GM19455 (cell line): ENCODE measurements around the gene ATG16L2.
A peak's percentile ranks its signal among the peaks of the same experiment; 100 is the strongest.
"Not testable (repeated sequence)": the region's sequence is repeated elsewhere in the genome, so short reads cannot be mapped to it uniquely, and the experiment has no call there.

ENCODE experiments used
- ATAC-seq: cut with Tn5 transposase; IDR thresholded peaks from one replicate; pipeline ENCODE4 v1.9.1; 2021; ENCODE audit not compliant: unreplicated experiment

ATG16L2 gene

DNA sequence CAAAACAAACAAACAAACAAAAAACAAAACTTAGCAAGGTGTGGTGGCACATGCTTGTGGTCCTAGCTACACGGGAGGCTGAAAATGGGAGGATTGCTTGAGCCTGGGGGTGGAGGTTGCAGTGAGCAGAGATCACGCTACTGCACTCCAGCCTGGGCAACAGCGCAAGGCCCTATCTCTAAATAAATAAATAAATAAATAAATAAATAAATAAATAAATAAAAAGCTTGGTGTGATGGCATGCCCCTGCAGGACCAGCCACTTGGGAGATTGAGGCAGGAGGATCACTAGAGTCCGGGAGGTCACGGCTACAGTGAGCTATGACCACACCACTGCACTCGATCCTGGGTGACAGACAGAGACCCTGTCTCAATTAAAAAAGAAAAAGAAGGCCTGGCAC lies 11.4 kb upstream of the ATG16L2 start:
- ATAC-seq, result no peak

DNA sequence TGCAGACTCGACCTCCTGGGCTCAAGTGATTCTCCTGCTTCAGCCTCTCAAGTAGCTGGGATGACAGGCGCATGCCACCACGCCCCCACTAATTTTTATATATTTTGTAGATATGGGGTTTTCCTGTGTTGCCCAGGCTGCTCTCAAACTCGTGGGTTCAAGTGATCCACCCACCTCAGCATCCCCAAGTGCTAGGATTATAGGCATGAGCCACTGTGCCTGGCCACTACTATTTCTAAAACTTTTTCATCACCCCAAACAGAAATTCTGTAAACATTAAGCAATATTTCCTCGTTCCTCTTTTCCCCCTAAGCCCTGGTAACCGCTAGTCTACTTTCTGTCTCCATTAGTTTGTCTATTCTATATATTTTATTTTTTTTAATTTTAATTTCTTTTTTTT lies 9.0 kb upstream of the ATG16L2 start:
- no peak for ATAC-seq

DNA sequence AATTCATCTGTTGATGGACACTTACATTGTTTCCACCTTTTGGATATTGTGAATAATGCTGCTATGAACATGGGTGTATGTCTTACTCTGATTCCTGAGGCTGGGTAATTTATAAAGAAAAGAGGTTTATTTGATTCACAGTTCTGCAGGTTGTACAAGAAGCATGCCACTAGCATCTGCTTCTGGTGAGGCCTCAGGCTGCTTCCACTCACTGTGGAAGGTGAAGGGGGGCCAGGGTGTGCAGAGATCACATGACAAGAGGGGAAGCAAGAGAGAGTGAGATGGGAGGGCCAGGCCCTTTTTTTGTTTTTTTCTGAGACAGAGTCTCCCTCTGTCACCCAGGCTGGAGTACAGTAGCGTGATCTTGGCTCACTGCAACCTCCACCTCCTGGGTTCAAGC lies 7.8 kb upstream of the ATG16L2 start:
- not testable (repeated sequence) for ATAC-seq

DNA sequence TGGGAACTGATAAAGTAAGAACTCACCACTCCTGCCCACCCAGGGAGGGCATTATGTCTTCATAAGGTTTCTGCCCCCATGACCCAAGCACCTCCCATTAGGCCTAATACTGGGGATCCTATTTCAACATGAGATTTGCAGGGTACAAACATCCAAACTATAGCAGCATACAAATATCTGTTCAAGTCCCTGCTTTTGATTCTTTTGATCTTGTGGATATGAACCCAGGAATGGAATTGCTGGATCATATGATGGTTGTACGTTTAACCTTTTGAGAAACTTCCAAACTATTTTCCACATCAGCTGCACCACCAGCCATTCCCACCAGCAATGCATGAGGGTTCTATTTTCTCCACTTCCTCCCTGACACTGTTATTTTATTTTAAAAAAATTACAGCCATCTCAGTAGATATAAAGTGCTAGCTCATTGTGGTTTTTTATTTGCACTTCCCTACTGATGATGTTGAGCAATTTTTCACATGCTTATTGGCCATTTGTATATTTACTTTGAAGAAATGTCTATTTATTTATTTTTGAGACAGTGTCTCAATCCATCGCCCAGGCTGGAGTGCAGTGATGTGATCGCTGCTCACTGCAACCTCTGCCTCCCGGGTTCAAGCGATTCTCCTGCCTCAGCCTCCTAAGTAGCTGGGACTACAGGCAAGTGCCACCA lies 7.1 kb upstream of the ATG16L2 start:
- no peak for ATAC-seq

DNA sequence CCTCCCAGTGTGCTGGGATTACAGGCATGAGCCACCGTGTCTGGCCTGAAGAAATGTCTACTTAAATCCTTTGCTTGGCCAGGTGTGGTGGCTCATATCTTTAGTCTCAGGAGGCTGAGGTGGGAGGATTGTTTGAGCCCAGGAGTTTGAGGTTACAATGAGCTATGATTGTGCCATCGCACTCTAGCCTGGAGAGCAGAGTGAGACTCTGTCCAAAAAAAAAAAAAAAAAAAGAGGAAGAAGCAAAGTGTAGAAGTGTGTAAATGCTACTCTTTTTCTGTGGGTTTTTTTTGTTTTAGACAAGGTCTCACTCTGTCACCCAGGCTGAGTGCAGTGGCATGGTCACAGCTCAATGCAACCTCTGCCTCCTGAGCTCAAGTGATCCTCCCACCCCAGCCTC lies 6.4 kb upstream of the ATG16L2 start:
- no peak for ATAC-seq

DNA sequence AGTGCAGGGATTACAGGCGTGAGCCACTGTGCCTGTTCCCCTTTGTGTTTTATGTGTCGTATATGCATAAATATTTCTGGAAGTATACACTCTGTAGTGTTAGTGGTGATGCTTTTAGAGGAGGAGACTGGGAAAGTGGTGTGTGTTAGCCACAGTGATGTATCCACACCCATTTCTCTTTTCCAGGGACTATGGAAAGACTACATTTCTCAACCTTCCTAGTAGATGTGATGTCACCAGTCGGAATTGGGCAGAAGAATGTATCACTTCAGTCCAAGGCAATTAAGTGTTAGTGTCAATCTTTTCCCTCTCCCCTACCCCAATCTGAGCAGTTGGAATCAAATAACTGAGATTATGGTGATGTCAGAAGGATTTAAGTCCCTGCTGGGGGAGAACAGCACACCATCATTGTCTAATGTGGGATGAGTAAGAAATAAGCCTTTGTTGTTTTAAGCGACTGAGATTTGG lies 5.8 kb upstream of the ATG16L2 start:
- no peak for ATAC-seq

DNA sequence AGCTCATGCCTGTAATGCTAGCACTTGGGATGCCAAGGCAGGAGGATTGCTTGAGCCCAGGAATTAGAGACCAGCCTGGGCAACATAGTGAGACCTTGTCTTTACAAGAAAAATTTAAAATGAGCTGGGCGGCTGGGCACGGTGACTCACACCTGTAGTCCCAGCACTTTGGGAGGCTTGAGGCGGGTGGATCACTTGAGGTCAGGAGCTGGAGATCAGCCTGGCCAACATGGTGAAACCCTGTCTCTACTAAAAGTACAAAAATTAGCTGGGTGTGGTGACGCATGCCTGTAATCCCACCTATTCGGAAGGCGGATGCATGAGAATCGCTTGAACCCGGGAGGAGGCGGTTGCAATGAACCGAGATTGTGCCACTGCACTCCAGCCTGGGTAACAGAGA lies 2.5 kb upstream of the ATG16L2 start:
- ATAC-seq, result not testable (repeated sequence)

DNA sequence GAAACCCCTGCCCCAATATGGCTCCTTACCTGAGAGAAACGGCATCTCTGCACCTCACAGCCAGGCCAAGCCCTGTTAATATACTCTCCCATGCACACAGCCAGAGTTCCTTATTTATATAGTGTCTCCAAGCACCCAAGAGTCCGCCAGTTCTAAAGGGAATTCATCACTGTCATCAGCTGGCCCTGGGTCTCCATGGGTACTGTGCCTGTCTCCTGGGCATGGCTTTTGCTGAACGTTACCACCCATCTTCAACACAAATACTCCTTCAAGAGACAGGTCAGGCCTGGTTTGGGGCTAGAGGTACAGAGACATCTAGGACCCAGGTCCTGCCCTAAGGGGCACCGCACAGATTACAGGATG lies 1.6 kb upstream of the ATG16L2 start:
- ATAC-seq, result peak; percentile 13

DNA sequence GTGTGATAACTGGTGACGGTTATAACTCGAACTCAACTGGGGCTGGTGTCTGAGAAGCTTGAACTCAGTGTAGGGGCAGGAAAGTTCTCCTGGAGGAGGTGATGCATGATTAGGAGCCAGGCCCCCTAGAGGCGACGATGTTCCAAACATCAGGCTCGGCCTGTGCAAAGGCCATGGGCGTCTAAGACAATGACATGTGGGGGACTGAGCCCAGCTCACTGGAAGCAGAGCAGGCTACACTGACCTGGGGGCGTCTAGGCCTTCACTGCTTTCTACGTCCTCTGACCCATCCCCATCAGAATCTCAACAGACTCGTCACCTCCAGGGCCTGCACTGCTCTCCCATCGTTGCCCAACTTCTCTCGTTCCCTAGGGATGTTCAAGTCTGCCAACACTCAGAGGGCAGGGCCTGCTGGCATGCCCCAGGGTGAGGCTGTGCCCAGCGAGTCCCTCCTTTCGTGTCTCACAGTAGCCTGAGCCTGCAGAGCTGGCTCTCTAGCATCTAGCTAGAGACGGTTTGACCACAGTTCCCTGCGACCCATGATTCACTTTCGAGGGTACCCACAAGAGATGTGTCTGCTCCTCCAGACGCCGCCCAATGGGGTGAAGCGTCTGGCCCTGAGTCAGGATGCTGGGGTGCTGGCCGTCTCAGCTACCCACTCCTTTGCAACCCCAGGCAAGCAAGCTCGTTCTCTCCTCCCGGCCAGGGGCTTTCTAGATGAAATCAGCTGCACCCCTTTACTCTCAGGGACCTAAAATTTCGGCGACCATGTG lies 1.1 kb upstream of the ATG16L2 start:
- ATAC-seq, result peak; percentile 35

DNA sequence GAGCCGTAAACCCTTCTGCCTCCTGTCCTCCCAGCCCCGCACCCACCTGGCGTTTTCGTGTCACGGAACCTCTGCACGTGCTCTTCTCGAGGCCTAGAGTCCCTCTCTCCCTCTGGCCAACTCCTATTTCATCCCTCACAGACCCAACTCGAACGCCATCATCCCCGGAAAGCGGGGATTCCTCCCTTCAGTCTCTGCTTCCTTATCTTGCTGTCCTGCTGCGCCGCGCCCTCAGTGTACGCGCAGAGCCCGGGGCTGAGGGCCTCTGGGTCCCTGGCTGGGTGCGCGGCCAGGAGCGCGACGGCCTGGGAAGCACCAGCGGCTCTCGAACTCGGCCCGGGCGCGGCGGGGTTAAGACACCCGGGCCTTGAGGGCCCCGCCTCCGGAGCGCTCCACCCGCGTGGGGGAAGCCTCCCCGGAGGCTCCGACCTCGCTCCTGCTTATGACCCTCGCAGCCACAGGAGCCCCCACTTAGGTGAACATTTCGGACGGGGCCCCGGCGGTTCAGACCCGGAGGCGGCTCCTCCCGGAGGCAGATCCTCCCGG lies 398 bp upstream of the ATG16L2 start:
- ATAC-seq, result peak; percentile 47

DNA sequence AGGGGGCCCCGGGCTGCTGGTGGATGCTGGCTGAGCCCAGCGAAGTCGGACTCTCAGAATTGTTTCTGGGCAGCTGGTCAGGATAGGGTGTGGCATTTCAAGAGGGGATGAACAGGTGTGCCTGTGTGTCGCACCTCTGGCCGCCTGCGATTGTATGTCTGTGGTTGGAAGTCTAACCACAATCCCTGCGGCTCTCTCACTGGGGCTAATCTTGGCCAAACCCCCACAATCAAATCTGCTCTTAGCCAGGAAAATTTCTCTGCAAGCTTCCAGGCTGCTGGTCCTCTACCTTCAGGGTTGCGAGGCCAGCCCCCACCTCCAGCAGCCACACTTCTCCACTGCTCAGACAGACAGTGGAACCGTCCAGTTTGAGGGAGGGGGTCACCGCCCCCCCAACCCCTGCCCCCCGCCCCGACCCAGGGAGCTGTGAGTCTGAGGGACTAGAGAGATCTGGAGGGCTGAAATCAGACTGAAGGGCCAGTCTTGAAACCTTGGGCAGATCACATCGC lies 953 bp downstream of the ATG16L2 start:
- ATAC-seq, result peak; percentile 10

DNA sequence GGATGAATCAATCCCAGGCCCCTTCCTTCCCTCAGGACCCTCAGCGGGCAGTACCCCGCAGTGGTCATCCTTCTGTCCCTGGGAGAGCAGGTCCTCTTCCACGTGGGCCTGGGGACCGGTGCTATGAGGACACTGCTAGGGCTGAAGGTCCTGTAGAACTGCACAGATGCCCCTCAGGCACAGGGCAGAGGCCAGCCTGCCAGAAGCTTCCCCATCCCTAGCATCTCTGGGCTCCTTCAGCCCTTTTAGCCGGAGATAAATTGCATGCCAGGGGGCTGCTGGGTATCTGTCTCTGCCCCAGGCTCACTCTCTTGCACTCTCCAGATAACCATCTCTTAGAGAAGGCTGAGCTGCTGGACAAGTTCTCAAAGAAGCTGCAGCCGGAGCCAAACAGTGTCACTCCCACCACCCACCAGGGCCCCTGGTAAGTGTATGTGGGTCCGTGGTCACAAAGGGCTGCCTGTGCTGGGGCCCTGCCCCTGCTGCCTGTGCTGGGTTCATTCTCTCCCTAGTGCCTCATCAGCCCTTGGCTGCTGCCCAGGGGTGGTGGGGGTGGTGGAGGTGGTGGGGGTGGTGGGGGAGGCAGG lies 2.3 kb downstream of the ATG16L2 start:
- no peak for ATAC-seq

DNA sequence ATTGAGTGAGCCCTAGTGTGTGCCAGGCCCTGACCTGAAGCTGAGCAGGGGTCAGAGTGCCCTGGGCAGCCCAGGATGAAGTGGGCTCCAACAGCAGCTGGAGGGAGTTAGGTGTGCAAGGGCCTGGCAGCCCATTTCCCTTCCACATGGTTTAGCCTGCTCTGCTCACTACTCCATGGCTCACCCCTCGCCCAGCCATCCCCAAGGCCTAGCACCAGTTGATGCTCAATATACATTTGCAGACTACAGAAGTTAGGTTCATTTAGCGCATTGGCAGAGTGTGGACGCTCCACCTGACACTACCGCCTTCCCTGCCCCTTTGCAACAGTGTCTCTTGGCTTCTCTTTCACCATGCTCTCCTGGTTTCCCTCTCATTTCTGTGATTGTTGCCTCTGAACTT lies 3.8 kb downstream of the ATG16L2 start:
- ATAC-seq, result no peak

DNA sequence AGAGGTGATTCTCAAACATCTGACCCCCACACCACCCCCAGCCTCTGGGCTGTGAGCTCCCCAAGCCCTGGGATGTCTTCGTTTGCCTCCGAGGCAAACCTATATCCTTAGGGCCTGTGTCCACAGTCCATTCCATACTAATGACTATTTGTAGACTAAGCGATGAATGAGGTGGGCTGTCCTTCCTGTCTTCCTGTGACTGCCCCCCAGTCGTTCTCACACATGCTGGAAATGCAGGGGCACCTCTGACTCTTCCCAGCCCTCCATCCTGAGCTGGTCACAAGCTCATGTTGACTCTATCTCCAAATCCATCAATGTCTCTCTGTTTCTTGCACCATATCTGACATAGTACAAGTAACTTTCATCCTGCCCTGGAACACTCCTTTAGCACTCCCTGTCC lies 4.8 kb downstream of the ATG16L2 start:
- ATAC-seq, result no peak

DNA sequence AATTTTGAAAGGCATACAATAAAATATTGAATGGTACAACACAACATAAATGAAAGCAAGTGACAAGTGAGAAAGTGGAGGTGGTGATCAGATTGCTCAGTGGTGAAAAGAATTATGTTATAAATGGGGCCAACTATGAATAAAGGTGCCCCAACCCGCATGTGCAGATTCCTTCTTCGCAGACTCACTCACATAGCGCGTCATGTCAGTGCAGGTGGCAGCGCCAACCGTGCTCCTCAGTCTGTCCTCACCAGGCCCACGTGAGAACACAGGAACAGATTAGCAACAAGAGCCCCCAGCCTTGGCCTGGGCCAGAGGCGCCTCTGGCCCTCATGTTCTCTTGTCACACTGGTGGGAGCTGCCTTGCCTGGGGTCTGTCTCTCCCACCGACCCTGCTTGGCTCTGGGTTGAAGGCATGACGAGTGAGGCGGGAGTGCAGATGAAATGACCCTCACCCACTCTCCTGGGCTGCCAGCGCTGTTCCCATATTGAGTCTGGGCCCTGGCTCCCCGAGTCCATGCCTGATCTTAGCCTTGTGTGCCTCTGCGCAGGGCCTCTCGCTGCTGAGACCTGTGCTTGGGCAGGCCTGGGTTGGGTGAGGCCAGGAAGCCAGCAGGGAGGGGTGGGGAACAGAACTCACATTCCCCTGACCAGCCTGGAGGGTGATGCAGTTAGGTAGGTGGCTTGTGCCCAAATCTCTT lies 6.4 kb downstream of the ATG16L2 start:
- ATAC-seq, result no peak

DNA sequence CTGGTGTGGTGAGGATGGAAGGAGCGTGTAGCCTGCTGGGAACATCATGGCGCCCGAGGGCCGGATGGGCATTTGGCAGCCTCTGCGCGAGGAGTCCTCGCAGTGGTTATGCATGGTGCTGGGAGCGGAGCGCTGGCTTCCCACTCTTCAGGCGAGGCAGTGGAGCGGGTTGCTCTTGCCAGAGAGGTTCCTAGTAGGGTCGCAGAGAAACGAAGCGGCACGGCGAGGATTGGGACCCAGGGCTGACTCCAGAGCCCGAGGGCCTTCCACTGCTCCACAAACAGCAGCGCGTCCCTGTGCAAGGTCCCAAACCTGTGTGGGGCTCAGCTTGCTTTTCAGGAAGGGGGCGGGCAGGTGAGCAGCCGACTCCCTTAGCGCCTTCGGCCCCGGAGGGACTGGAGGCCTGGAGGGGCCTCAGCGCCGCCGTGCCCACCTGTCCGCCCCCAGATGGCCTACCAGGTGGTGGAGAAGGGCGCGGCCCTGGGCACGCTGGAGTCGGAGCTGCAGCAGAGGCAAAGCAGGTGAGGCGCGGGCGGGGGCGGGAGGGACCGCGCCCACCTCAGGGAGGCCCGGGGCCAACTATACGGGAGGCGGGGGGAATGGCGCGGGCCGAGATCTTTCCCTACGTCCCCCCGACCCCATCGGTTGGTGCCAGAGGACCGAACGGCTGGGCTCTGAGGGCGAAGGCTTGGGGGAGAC lies 7.2 kb downstream of the ATG16L2 start:
- ATAC-seq, result peak; percentile 7

DNA sequence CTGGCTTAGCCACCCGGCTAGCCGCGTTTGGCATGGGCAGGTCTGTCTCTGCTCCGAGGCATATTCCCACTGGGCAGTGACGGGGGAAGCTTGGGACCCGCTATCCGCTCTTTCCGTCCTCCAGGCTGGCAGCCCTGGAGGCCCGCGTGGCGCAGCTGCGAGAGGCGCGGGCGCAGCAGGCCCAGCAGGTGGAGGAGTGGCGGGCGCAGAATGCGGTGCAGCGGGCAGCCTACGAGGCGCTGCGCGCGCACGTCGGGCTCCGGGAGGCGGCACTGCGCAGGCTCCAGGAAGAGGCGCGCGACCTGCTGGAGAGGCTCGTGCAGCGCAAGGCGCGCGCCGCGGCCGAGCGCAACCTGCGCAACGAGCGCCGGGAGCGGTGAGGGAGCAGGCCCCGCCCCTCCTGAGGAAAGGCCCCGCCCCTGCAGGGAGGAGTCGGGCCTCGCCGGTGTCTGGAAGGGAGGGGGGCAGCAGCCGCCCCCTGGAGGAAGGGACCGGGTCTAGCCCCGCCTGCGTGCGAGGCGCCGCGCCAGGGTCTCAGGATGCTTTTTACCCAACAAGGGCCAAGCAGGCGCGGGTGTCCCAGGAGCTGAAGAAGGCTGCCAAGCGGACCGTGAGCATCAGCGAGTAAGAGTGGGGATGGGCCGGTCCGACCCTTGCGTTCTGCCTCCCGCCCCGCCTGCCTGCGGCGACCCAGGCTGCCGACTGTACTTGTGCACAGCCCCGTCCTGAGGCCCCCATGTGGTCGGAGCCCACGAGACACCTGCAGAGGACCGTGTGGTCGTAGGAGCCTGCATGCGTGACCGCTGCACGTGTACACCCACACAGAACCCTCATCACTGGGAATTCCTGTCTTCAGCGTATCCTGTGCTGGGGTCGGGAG lies 7.9 kb downstream of the ATG16L2 start:
- ATAC-seq, result peak; percentile 46

DNA sequence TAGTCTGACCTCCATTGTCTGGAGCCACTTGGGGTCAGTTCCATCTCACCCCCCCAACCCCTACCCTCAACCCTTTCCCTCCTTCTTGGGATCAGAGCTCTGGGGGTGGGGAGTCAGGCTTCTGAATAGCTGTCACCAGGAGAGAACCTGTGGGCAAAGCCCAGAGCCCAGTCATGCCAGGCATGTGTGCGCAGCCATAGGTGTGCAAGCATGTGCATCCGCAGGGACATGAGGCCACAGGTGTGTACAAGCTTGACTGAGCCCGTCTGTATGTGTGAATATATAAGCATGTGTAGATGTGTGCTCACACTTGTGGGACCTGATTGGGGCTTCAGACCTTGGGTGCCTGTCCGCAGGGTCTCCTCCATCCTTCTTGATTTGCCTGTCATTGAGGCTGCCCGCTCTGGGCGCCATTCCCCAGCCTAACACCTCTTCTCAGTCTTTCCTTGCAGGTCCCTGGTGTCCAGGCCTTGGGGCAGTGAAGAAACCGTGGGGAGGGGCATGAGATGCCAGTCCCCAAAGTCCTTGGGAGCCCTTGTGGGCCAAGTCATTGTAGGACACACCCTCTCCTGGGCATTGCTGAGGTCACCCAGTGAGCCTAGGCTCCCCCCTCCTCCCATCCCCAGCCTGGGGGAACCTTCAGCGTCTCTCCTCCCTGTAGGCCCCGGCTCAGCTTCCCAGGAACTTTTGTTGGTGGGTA lies 9.0 kb downstream of the ATG16L2 start:
- ATAC-seq, result no peak

DNA sequence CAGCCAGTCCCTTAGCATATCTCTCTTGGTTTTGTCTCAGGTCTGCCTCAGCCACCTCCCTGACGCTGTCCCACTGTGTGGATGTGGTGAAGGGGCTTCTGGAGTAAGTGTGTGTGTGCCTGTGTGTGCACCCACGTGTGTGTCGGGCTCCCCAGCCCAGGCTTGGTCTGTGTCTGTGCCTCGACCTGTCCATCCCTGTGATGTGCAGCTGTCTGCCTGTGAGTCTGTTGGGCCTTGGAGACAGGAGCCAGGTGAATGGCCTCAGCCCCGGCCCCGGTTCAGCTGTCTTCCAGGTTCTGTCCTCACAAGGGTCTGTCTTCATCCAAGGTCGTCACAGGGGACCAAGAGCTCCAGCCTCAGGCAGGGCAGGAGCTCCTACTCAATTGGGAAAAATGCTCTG lies 9.8 kb downstream of the ATG16L2 start:
- ATAC-seq, result no peak
